Endothelial cell of umbilical vein (primary cell): Measurements from ENCODE around the gene DDX55. TPM values are rescaled to one million over a fixed set of nuclear protein-coding genes. Genes with fewer than 3 reads are reported as not detected.
A peak's percentile ranks its signal among the peaks of the same experiment; 100 is the strongest.

Experiments
- BruUV-seq: library from RNA; stranded (reverse); fragments of 400-500 nt; replicated peaks from 2 replicates; lab custom pipeline; 2021; lab: Mats Ljungman, UMichigan
- CTCF ChIA-PET: fragments of 300-600, 350-600 bp; sonication (Branson Sonifier 250); formaldehyde crosslinking; loops from one replicate; lab custom pipeline; 2021; ENCODE audit warnings: antibody characterized with exemption, inconsistent platforms; lab: Charles Lee
- POLR2A ChIA-PET: fragments of 300-600, 350-600 bp; sonication (Branson Sonifier 250); formaldehyde crosslinking; loops from one replicate; lab custom pipeline; 2021; ENCODE audit warnings: antibody characterized with exemption, inconsistent platforms; lab: Charles Lee
- DNase-seq: peaks from one replicate; pipeline ENCODE4 v3.0.0-alpha.2; 2011; ENCODE audit warnings: low read depth, low spot score
- FAIRE-seq: peaks from 2 replicates; lab custom pipeline; 2011; peaks lifted over from hg19 to GRCh38; lab: Jason Lieb, UNC
- H2AFZ ChIP-seq: 2 replicates; pipeline ENCODE4 v1.6.0; 2012; ENCODE audit warnings: low read depth, low read length, control low read depth, inconsistent platforms
- H3K27ac ChIP-seq: 2 replicates; pipeline ENCODE4 v1.5.1; 2011; ENCODE audit warnings: low read depth, mild to moderate bottlenecking, control low read depth, low read length, moderate library complexity; ENCODE audit not compliant: insufficient read depth
- H3K27me3 ChIP-seq, 2 experiments: 2 replicates each; pipeline versions ENCODE4 v1.6.0 to v1.6.1; 2011; ENCODE audit warnings: low read length in 2 of 2, mixed read lengths in 1 of 2; ENCODE audit not compliant: control insufficient read depth in 2 of 2, insufficient read depth in 2 of 2
- H3K36me3 ChIP-seq, 2 experiments: 2 replicates in 1 of 2; 3 replicates in 1 of 2; pipeline ENCODE4 v1.5.1; 2011; ENCODE audit warnings: low read length in 2 of 2, mild to moderate bottlenecking in 1 of 2, moderate library complexity in 1 of 2; ENCODE audit not compliant: control insufficient read depth in 2 of 2, insufficient read depth in 2 of 2; ENCODE audit errors: extremely low read depth in 1 of 2
- H3K4me1 ChIP-seq: 3 replicates; pipeline ENCODE4 v1.5.1; 2011; ENCODE audit warnings: mild to moderate bottlenecking, low read length; ENCODE audit not compliant: control insufficient read depth, insufficient read depth; ENCODE audit errors: extremely low read depth
- H3K4me2 ChIP-seq: 2 replicates; pipeline ENCODE4 v1.6.1; 2011; ENCODE audit warnings: low read length, control low read depth, mixed read lengths; ENCODE audit not compliant: insufficient read depth
- H3K4me3 ChIP-seq, 3 experiments: fragments of 200-600 bp in 1 of 3; sonication (generic), shearing (Covaris generic) in 1 of 3; replicated peaks in 1 of 3; 2 replicates each; pipeline ENCODE4 v1.5.1; 2011 to 2016; ENCODE audit warnings: control low read depth in 3 of 3, low read length in 3 of 3, mild to moderate bottlenecking in 2 of 3, inconsistent platforms in 1 of 3, low read depth in 1 of 3, moderate library complexity in 1 of 3; ENCODE audit not compliant: insufficient read depth in 1 of 3
- H3K79me2 ChIP-seq: 2 replicates; pipeline ENCODE4 v1.6.0; 2012; ENCODE audit warnings: low read length, inconsistent platforms; ENCODE audit not compliant: control insufficient read depth, insufficient read depth
- H3K9ac ChIP-seq: replicated peaks from 2 replicates; pipeline ENCODE3; 2011; ENCODE audit warnings: low read length, control low read depth; ENCODE audit not compliant: insufficient read depth; ENCODE audit errors: extremely low read depth
- H3K9me1 ChIP-seq: replicated peaks from 3 replicates; pipeline ENCODE4 v1.6.0; 2011; ENCODE audit warnings: mild to moderate bottlenecking, low read length; ENCODE audit not compliant: control insufficient read depth, insufficient read depth; ENCODE audit errors: extremely low read depth
- H3K9me3 ChIP-seq: replicated peaks from 2 replicates; pipeline ENCODE4 v1.5.1; 2012; ENCODE audit warnings: low read length, inconsistent platforms; ENCODE audit not compliant: control insufficient read depth, insufficient read depth
- H4K20me1 ChIP-seq: replicated peaks from 2 replicates; pipeline ENCODE3; 2011; ENCODE audit warnings: mild to moderate bottlenecking, low read length; ENCODE audit not compliant: control insufficient read depth, insufficient read depth; ENCODE audit errors: extremely low read depth
- EZH2 ChIP-seq: IDR thresholded peaks from 2 replicates; pipeline ENCODE4 v1.6.1; 2012; ENCODE audit warnings: borderline replicate concordance, low read depth, mild to moderate bottlenecking, moderate library complexity, low read length, inconsistent platforms; ENCODE audit not compliant: severe bottlenecking
- FOS ChIP-seq: IDR thresholded peaks from 2 replicates; pipeline ENCODE4 v1.6.1; 2011; ENCODE audit warnings: mild to moderate bottlenecking, low read length, moderate library complexity, borderline replicate concordance; ENCODE audit not compliant: insufficient read depth
- GATA2 ChIP-seq: IDR thresholded peaks from 2 replicates; pipeline ENCODE4 v1.7.0; 2011; ENCODE audit warnings: low read depth, mild to moderate bottlenecking, moderate library complexity, mixed read lengths, low read length; ENCODE audit not compliant: insufficient read length, insufficient read depth
- JUN ChIP-seq: IDR thresholded peaks from 2 replicates; pipeline ENCODE4 v1.6.1; 2011; ENCODE audit warnings: borderline replicate concordance, low read depth; ENCODE audit not compliant: insufficient read length, insufficient read depth
- MYC ChIP-seq: IDR thresholded peaks from one replicate; pipeline ENCODE4 v1.6.1; 2011; ENCODE audit warnings: mild to moderate bottlenecking, low read depth, low read length
- POLR2A ChIP-seq: IDR thresholded peaks from 2 replicates; pipeline ENCODE4 v1.6.1; 2012; ENCODE audit warnings: low read depth, mild to moderate bottlenecking, control low read depth, low read length
- POLR2AphosphoS5 ChIP-seq: IDR thresholded peaks from 2 replicates; pipeline ENCODE4 v1.6.1; 2012; ENCODE audit warnings: low read depth, mild to moderate bottlenecking, control low read depth, low read length, moderate library complexity; ENCODE audit not compliant: insufficient read depth
- dilution Hi-C: fragments of 300-500 bp; cut with MboI; formaldehyde crosslinking; loops from one replicate; pipeline ENCODE4 v1.15.0; 2019; ENCODE audit warnings: low sequenced_read_pairs; ENCODE audit not compliant: extremely low pct_ligation_motif_present
- intact Hi-C: fragments of 100-400 bp; cut with micrococcal nuclease; formaldehyde crosslinking; loops from one replicate; pipeline ENCODE4 v1.10.0; 2022
- polyA plus RNA-seq, 4 experiments: library from polyadenylated mRNA; depleted of rRNA in 3 of 4; stranded (reverse) in 3 of 4; unstranded in 1 of 4; fragments of >200 nt; gene quantifications; 2 replicates each; pipeline versions ENCODE4 v1.2.1 to v1.2.3, GENCODE V29; 2011 to 2012; ENCODE audit warnings: missing spikeins in 1 of 4
- total RNA-seq: library from RNA; stranded (reverse); gene quantifications from 2 replicates; pipeline ENCODE4 v1.2.3, GENCODE V29; 2021
- TF ChIP-seq, protein P1 (sequence below), 2 donors: IDR thresholded peaks; 1 replicate in 1 of 2; 2 replicates in 1 of 2; pipeline ENCODE4 v1.5.1; 2011; ENCODE audit warnings: low read length in 2 of 2, mild to moderate bottlenecking in 2 of 2, moderate library complexity in 2 of 2, control low read depth in 1 of 2, inconsistent platforms in 1 of 2, low read depth in 1 of 2; ENCODE audit not compliant: insufficient read depth in 1 of 2; ENCODE audit errors: extremely low read depth in 1 of 2
- TF ChIP-seq, protein P2 (sequence below): IDR thresholded peaks from 2 replicates; pipeline ENCODE4 v1.6.1; 2011; ENCODE audit not compliant: insufficient read depth, insufficient read length

The DDX55 gene
- total and polyA plus RNA-seq, 2 donors (not counting 3 experiments of a cell fraction or from before 2014, with no cell fraction given) = 17.8 to 25.9 TPM

DNA sequence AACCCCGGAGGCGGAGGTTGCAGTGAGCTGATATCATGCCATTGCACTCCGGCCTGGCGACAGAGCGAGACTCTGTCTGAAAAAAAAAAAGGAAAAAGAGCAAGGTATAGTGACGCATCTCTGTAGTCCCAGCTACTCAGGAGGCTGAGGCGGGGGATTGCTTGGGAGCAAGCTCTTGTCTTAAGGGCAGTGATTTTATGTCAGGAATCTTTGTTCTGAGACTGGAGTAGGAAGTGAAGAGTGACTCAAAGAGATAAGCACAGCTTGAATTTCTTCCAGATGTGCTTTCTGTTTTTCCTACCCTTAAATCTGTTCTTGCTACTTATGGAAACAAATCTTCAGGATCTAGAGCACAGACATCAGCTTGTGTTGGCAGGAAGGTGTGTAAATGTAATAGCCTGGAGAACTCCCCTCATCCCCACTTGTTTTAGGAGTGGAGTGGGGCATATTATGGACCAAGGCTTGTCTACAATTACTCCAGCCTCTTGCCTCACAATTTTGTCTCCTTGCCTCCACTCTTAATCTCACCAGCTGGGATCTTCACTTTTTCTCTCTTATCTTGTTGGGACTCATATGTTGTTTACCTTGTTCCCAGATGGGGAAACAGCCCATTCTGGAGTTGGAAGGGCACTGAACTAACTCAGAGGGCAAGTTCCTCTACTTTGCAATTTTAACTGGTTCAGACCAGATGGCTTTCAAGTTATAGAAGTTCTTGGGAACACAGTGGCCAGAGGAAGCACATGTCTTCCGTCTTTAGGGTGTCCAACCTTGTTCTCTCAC, 10.0 kb upstream of the DDX55 start:
- Histone ChIP-seq H4K20me1 (peaks cover 3% of the 10 kb centered on the region), H3K27ac (peak overlapping the region; percentile 24), H3K4me2 (no peak overlapping the region), H3K9me3 (no peaks in the 10 kb centered on the region), H3K27me3 (no peaks in the 10 kb centered on the region), H3K79me2 (peaks cover 81% of the 10 kb centered on the region), H3K4me1 (peaks cover 30% of the 10 kb centered on the region), H3K9me1 (no peaks in the 10 kb centered on the region), H3K4me3 (no peak overlapping the region), H3K9ac (no peak overlapping the region), H3K36me3 (peaks cover 12 to 23% of the 10 kb centered on the region in 2 experiments), H2AFZ (no peak overlapping the region)
- ChIA-PET POLR2A (no interaction called here), CTCF (interaction anchor here (2.8 kb wide), 1 partner anchor 10 kb away, joined by 7 read pairs; no protein-coding TSS in a partner anchor)
- BruUV-seq = no TSS peak
- intact Hi-C loops = no loop called here
- dilution Hi-C loops = no loop called here
- FAIRE-seq (peak; percentile 83), DNase-seq (peak; percentile 43)
- TF ChIP-seq GATA2 (peak; percentile 43), JUN (no peak), POLR2AphosphoS5 (no peak), FOS (peak; percentile 8), POLR2A (no peak), EZH2 (no peak), MYC (no peak)
- TF ChIP-seq, protein P1, sequence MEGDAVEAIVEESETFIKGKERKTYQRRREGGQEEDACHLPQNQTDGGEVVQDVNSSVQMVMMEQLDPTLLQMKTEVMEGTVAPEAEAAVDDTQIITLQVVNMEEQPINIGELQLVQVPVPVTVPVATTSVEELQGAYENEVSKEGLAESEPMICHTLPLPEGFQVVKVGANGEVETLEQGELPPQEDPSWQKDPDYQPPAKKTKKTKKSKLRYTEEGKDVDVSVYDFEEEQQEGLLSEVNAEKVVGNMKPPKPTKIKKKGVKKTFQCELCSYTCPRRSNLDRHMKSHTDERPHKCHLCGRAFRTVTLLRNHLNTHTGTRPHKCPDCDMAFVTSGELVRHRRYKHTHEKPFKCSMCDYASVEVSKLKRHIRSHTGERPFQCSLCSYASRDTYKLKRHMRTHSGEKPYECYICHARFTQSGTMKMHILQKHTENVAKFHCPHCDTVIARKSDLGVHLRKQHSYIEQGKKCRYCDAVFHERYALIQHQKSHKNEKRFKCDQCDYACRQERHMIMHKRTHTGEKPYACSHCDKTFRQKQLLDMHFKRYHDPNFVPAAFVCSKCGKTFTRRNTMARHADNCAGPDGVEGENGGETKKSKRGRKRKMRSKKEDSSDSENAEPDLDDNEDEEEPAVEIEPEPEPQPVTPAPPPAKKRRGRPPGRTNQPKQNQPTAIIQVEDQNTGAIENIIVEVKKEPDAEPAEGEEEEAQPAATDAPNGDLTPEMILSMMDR (IDR thresholded peaks at IDR 0.05; ENCODE audit: extremely low read depth in 1 of 2, insufficient read depth in 1 of 2, low read depth in 1 of 2, low read length in 2 of 2) = no peak
- TF ChIP-seq, protein P2, sequence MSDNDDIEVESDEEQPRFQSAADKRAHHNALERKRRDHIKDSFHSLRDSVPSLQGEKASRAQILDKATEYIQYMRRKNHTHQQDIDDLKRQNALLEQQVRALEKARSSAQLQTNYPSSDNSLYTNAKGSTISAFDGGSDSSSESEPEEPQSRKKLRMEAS = no peak
